Measurements from ENCODE around the gene CAMKK2. TPM values are rescaled to one million over a fixed set of nuclear protein-coding genes. Genes with fewer than 3 reads are reported as not detected.
"Not testable (repeated sequence)": the region's sequence is repeated elsewhere in the genome, so short reads cannot be mapped to it uniquely, and the experiment has no call there.

CAMKK2 gene
- total and polyA plus RNA-seq, 10 donors, result 13.6 to 90.1 (median 63.3) TPM

- peaks cover 4 to 55% (median 45%) of the 10 kb centered on the region in 6 donors for H3K4me1 ChIP-seq
Measured at GRCh38 chr12:121209624-121210572, 86.6 kb downstream of the CAMKK2 start, which contains the start of gene P2RX4. TSS of gene P2RX4 (plus strand) at chr12:121210129. CDS start at chr12:121210165, 36 bp downstream.

GRCh38 chr12:121209221-121209620 lies 87.3 kb downstream of the CAMKK2 start:
- intact Hi-C loops (cut with DNase I; ENCODE audit: low total_unique reads), result no loop called here
- 91 to 96% (median 95%) methylated on average over 15 of the region's 15 CpGs for WGBS, 5 donors
- peak overlapping the region; percentile 73 to 97 (median 92) for H3K27ac ChIP-seq
- H3K4me3 ChIP-seq, result peak overlapping the region in 5 of 8 donors; percentile 58 to 85 (median 64)
- TF ChIP-seq POLR2AphosphoS5 (IDR thresholded peaks at IDR 0.05), result no peak
- TF ChIP-seq POLR2A (IDR thresholded peaks at IDR 0.05), result no peak
- no peak for TF ChIP-seq CTCF (IDR thresholded peaks at IDR 0.05 in 8 of 11, conservative IDR thresholded peaks at IDR 0.05 in 3 of 11)
- peak; percentile 79 for DNase-seq
- peaks cover 0 to 11% (median 0%) of the 10 kb centered on the region in 6 donors for H3K36me3 ChIP-seq
- H3K9me3 ChIP-seq, result no peaks in the 10 kb centered on the region
- H3K27me3 ChIP-seq (replicated peaks in 1 of 7), result no peaks in the 10 kb centered on the region
- peaks cover 4 to 53% (median 40%) of the 10 kb centered on the region in 6 donors for H3K4me1 ChIP-seq

More at GRCh38 chr12:121209624-121210572, 86.6 kb downstream of the CAMKK2 start, which contains the start of gene P2RX4:
- no peaks in the 10 kb centered on the region for H3K27me3 ChIP-seq (replicated peaks in 1 of 7)
- peak within 1 kb of the TSS; percentile 73 to 97 (median 92) for H3K27ac ChIP-seq
- TF ChIP-seq CTCF (IDR thresholded peaks at IDR 0.05 in 8 of 11, conservative IDR thresholded peaks at IDR 0.05 in 3 of 11) (peak in 8 of 11 experiments; percentile 4 to 62 (median 44)), POLR2AphosphoS5 (IDR thresholded peaks at IDR 0.05) (peak; percentile 95 to 96 (median 95)), POLR2A (IDR thresholded peaks at IDR 0.05) (peak; percentile 16 to 86 (median 84))
- H3K9me3 ChIP-seq, result no peaks in the 10 kb centered on the region
- WGBS, 5 donors, result 8 to 36% (median 10%) methylated on average over 22 to 97 of the region's 97 CpGs
- peak within 1 kb of the TSS; percentile 51 to 85 (median 64) for H3K4me3 ChIP-seq
- intact Hi-C loops (cut with DNase I; ENCODE audit: low total_unique reads), result no loop called here
- H3K36me3 ChIP-seq, result peaks cover 0 to 11% (median 0%) of the 10 kb centered on the region in 6 donors
- peak; percentile 98 for DNase-seq

GRCh38 chr12:121208571-121208970 lies 87.9 kb downstream of the CAMKK2 start:
- H3K27me3 ChIP-seq (replicated peaks in 1 of 7); H3K27ac ChIP-seq; H3K4me3 ChIP-seq; DNase-seq; H3K9me3 ChIP-seq; intact Hi-C loops (cut with DNase I; ENCODE audit: low total_unique reads); H3K36me3 ChIP-seq: not testable (repeated sequence)
- WGBS, 5 donors, result 93 to 98% (median 96%) methylated on average over 10 of the region's 10 CpGs
- H3K4me1 ChIP-seq, result peaks cover 4 to 47% (median 33%) of the 10 kb centered on the region in 6 donors

- Histone ChIP-seq H3K4me1 (peaks cover 0 to 20% (median 11%) of the 10 kb centered on the region in 6 donors), H3K27me3 (replicated peaks in 1 of 7) (no peaks in the 10 kb centered on the region), H3K27ac (peak overlapping the region in 7 of 8 donors; percentile 65 to 74 (median 68)), H3K36me3 (no peaks in the 10 kb centered on the region), H3K4me3 (no peak overlapping the region), H3K9me3 (no peaks in the 10 kb centered on the region)
- WGBS, 5 donors, result 67 to 80% (median 78%) methylated on average over 7 of the region's 7 CpGs
- TF ChIP-seq CTCF (IDR thresholded peaks at IDR 0.05 in 8 of 11, conservative IDR thresholded peaks at IDR 0.05 in 3 of 11) (no peak), POLR2A (IDR thresholded peaks at IDR 0.05) (no peak), POLR2AphosphoS5 (IDR thresholded peaks at IDR 0.05) (no peak)
- intact Hi-C loops (cut with DNase I; ENCODE audit: low total_unique reads), result no loop called here
- DNase-seq, result no peak
Measured at GRCh38 chr12:121205491-121205890, 91.0 kb downstream of the CAMKK2 start.
